ENCODE data around the gene RMDN3.

Gene RMDN3

DNA sequence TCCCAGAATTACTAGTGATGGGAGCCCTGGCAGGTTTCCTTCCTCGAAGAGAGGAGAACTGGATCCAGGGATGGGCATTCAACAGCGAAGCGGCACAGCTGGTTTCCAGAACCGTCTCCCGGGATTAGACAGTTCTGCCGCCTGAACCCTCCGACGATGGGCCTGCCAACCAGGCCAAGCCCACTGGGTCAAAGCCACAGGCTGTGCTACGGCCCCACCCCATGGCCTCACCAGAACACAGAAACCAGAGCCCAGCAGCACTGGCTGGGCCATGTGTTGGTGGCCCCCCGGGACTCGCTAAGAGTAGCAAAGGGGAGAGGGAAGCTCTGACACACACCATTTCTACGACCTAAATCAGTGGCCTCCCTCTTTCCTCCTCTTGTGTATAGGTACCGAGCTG is 17.0 kb upstream of the RMDN3 start:
- DNase-seq: no peak

DNA sequence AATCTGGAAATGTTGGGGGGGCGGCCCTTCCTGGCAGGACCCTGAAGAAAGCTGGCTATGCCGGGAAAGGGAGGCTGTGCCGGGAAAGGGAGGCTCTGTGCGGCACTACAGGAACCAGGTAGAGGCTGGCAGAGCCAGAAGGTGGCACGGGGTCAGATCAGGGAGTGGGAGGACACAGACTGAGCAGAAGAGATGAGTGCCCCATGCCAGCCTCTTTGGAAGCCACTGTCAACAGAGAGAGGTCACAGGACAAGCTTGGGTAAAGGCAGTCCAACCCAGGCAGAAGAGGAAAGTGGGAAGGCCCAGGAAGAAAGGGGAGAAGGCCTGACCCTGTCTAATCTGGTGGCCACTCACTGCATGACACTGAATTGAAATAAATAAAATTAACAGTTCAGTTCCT is 16.2 kb upstream of the RMDN3 start:
- no peak for DNase-seq

DNA sequence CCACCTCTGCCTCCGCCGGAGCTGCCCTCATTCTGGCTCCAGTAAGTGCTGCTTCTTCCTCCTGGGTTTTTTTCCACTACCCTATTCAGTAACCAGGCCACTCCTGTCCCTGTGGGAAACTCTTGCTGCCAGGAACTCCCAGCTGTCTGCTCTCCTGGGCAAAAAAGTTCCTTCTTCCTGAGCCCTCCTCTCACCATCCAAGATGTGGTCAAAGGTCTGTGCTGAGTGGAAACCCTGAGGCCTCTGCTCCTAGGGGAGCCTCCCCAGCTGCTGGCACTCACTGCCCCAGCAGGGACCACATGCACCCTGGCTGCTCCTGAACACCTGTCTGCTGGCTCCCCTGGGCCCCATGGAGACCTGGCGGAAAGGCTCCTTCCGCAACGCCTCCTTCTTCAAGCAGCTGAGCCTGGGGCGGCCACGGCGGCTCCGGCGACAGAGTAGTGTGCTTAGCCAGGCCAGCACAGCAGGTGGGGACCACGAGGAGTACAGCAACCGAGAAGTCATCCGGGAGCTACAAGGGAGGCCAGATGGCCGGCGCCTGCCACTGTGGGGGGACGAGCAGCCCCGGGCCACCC is 15.2 kb upstream of the RMDN3 start:
- DNase-seq: no peak

DNA sequence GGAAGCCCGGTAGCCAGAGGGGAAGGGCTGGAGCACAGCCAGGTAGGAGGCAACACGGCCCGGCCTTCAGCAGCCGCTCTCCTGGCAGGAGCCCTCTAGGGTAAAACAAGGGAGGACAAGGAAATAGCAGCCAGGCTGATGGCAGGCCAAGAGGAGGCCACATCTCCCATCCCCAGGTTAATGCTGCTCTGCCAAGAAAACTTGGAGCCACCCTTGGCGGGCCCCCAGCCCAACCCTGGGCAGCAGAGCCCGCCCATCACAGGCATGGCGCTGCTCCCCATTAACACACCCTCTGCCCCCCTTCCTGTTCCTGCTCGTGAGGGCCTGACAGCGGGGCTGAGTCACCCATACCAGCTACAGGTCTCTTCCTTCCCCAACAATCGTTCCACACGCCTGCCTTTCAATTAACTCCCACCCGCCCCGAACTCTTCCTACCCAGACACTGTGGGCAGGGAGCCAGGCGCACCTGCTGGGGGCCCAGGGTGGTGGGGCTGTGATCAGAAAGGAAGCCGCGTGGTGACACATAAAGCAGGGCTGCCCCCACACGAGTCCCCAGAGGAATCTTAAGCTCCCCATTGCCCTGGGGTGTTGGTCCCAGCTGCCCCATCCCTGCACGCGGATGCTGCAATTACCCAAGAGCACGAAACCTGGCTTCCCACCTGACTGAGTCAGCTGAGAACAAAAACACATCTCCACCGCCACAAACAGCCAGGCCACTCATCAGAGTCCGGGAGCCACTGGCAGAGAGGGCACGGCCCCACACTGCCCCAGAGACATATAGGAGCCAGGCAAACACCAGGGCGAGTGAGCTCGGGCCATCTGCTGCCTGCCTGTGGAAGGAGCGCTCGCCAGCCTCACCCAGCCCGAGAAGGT is 14.5 kb upstream of the RMDN3 start, which contains the start of gene C15orf62:
Gene C15orf62, plus strand, starts transcription at position 707 of the 873 bp plus-strand sequence. CDS start 516 bp downstream, outside the sequence.
- peak; percentile 59 for DNase-seq

DNA sequence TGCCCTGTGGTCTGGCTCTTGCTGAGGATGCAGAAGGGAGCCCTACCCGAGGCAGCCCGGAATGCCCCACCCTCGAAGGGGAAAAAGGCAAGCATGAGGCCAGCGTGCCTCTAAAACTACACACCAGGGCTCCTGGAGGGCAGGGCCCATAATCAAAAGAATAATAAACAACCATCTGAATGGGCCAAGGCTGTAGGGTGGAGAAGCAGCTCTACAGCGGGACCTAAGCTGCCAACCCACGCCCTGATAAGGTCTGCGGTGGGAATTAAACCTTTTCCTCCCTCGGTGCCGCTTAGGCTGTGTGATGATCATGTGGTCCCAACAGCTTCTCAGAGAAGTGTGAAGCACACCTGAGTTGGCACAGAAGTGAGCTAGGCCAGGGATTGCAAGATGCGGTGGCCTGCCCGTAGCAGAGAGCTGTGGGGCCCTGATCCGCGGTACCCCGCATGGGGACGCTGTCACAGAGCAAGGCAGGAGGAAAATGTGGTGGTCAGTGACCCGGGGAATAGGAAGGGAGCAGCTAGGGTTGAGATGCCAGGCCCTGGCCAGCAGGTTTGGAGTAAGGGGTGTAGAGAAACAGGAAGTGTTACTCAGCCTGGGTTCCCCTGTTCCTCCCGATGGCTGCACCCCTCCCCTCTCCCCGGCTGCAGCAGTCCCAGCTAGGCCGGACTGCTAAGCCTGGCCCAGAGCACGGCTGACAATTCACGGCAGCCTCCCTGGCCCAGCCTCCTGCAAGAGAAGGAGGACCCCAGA is 13.6 kb upstream of the RMDN3 start:
- DNase-seq: no peak

DNA sequence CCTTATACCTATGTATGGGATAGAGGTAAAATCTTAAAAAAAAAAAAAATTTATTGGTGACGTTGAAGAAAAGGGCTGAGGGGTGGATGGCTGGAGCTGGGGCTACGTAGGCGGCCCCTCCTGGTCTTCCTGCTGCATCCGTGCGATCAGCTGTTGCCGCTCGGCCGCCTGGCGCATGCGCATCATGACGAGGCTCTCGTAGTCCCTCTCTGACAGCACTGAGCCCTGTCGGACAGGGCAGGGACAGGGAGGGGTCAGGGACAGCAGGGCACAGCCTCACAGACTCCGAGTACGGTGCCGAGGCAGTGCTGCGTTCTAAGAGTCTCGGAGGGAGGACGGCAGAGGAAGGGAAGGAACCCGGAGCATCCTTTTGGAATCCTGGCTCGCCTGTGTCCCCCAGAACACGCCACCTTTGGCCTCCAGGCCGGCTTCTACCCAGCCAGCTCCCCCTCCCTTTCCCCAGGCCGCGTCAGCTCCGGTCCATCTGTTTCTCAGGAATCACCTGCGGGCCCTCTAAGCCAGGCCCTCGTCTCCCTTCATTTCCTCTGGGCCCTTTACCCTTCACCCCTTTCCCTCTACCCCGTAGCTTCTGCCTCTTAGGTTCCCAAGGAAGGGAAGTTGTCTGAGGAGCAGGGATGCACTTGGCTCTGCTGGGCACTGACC is 12.9 kb upstream of the RMDN3 start:
- DNase-seq: no peak

DNA sequence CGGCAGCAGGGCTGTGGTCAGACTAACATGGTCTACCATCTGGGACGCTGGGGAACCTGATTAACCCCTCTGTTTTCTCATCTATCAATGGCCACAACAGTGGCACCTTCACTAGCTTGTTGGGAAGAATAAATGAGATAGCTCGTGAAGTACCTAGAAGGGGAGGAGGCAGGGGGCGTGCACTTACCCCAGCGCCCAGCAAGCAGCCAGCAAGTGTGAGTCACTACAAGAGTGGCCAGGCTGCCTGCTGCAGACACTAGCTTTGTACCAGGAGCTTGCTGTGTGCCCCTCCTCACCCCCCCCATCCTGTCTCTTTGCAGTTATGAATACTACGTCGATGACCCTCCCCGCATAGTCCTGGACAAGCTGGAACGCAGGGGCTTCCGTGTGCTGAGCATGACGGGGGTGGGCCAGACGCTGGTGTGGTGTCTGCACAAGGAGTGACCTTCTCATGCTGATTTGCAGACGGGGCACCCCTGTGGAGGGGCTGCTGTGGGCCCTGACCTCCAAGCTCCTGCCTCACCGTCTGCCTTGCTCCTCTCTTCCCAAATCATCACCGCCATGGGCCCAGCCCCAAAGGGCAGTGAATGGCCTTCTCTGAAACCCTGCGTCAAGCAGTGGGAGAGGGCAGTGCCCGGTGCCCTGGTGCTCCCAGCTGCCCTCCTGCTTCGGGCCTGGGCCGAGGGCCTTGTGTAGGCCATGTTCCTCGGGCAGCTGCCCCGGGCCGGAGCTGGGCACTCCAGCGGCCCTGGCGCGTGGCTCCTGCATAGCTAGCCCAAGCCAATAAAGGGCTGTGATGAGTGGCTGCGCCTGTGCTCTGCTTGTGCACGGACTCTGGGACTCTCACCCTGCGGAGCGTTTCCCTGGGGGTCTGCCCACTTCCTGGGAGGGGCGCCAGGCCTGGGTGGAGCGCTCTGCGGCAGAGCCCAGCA is 12.1 kb upstream of the RMDN3 start:
- no peak for DNase-seq

DNA sequence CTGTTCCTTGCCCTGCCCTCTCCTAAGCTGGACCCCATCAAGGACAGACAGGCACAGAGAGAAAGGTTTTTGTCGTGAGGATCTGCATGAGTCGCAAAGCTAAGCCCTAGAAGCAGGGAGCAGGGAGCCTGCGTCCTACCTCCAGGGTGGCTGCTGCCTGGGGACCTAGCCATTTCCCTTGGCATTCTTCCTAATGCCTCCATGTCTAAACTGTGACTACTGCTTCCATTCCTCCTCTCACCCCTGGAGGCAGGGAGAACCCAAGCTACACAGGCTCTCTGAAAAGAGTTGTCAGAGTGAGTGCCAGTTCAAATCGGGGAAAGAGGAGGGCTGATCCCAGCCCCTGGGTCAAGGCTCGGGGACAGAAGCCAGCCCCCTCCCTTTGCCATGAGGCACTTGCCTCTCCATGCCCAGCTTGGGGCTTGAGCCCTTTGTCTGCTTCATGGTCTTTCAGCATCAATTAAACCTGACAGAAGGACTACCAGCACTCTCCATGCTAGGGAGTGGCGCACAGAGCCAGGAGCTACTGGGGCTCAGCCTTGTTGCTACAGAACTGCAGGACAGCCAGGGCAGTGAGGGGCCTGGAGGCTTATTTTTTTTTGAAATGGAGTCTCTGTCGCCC is 11.3 kb upstream of the RMDN3 start:
- no peak for DNase-seq

DNA sequence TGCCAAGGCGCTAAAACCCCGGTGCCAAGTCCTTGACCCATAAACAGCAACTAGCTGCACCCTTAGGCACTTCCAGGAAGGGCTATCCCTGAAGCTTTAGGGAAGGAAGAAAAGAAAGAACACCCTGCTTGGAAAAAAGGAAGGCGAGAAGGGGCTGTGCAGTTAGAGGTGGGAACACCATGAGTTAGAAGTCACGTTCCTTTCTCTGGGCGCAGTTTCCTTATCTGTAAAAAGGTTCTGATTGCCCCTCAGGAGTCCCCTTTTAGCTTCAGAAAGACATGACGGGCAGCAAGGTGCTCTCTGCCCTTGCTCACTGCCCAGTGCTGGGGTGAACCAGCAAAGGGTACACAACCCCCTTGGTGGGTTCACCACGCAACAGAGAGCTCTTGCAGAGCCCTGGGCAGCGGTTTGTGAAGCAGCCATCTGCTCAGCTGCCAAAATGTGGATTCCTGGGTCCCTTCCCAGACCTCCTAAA is 9.6 kb upstream of the RMDN3 start:
- DNase-seq: no peak

DNA sequence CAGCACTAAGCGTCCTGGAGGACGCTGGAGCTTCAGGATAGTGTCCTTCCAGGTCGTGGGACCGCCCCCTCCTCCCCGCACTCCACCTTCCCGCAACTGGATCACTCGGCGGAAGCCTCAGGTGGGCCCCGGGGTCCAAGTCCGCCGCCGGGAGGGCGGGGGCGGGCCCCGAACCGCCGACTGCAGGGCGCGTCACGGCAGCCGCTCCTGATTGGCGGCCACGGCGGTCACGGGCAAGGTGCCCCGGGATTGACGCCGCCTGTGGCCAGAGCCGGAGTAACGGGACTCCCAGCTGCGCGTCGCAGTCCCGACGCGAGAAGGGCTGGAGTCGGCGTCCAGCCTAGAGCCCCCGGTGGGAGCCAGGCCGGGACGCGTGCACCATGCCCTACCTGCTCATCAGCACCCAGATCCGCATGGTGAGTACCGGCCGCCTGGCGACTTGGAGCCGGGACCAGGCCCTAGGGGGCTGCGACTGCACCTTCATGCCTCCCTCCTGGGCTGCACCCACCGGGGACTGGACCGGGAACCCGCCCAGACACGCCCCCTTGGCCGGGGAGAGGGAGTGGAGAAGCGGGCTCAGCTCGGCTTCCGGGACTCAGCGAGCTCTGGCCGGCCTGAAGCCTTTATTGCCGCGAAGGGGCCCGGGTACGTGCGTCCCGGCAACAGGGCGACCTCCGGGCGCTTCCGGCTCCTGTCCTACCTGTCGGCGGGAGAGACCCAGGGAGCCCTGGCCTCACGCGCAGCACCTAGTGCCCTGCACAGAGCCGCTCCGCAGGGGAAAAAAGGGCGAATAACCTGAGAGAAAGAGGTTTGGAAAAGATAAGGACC is 9.0 kb upstream of the RMDN3 start, which contains the start of gene GCHFR:
Gene GCHFR, plus strand, starts transcription at position 268 of the 828 bp plus-strand sequence. Its CDS starts 113 bp downstream, at position 381.
- peak; percentile 64 for DNase-seq

DNA sequence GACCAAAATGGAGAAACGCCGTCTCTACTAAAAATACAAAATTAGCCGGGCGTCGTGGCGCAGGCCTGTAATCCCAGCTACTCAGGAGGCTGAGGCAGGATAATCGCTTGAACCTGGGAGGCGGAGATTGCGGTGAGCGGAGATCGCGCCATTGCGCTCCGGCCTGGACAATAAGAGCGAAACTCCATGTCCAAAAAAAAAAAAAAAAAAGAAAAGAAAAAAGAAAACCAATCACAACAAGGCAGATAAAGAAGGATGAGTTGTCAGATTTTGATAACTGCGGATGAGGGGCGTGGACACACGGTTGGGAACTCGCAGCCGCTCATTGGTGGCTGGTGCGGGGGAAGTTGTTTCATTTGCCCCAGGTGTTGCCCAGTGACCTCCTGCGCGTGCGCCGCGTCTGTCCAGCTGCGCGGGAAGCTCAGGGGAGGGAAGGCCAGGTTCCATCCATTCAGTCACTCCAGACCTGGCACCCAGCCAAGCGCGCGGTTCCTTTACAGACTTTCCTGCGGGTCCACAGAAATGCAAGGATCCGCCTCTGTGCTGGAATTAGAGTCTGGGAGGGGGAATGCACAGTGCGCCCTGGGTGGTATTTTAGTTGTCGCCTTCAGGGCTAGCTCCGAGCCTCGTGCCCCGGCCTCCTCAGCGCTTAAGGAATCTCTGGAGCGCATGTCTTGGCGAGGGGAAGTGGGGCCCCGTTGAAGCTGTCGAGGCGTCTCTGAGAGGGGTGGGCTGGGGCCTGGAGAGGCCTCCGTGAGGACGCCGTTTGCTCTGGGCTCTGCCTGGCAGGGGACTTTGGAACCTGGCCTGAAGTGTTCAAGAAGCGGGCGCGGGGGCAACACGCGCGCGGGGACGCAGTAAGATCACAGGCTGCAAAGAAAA is 8.1 kb upstream of the RMDN3 start:
- peak; percentile 15 for DNase-seq

DNA sequence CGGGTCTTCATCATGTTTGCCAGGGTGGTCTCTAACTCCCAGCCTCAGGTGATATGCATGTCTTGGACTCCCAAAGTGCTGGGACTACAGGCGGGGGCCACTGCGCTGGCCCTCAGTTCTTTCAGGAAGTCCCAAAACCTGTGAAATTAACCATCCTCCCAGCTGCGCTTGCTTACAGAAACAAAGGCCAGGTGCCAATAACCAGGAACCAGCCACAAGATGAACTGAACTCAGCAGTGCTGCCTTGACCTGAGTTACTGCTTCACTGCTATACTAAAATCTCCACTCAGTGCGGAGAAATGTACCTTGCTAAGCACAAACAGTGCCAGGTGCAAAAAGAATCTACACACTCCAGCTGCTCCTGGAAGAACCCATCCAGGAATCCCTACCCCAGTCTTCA is 4.9 kb upstream of the RMDN3 start:
- DNase-seq: no peak

DNA sequence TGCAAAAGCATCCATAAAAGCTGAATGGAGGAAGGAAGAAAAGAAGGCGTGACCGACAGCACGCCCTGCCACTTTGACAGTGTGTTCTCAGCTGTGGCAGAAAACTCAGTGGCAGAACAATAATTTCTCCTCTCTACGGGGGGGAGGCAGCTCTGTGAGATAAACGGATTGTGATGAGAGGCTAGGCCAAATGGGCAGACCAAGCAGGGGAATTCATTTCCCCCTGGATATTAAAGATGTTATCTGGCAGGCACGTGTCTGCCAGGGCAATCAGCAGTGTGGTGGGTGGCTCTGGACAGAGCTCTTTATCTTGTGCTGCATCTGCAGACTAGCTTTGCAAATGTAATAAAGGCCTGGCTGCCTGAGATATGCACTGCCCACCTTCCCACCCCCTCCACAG is 1.9 kb upstream of the RMDN3 start:
- no peak for DNase-seq

DNA sequence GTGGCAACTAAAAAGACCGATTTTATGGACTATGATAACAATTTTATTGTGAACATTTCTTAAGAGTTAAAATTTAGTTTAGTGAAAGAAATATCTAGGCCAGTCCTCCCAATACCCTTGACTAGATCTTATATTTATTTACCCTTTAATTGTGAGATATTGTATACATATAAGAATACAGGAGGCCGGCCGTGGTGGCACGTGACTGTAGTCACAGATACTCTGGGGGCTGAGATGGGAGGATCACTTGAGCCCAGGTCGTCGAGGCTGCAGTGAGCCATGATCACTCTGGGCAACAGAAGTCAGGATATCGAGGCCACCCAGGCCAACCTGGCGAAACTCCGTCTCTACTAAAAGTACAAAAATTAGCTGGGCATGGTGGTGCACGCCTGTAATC is 756 bp upstream of the RMDN3 start:
- DNase-seq: no peak

DNA sequence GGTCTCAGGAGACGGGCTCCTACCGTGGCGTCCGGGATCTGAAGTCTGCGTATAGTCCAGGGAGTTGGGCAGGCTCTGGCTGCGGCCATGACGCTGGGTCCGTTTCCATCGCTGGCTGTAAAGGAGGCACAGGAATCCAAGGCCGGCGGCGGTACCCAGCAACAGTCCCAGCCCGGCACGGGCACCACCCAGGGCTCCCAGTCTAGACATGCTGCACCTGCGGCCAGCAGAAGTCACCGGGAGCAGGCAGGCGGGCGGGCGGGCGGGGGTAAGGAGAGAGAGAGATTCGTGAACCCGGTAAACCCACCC is 526 bp downstream of the RMDN3 start:
- DNase-seq: no peak

DNA sequence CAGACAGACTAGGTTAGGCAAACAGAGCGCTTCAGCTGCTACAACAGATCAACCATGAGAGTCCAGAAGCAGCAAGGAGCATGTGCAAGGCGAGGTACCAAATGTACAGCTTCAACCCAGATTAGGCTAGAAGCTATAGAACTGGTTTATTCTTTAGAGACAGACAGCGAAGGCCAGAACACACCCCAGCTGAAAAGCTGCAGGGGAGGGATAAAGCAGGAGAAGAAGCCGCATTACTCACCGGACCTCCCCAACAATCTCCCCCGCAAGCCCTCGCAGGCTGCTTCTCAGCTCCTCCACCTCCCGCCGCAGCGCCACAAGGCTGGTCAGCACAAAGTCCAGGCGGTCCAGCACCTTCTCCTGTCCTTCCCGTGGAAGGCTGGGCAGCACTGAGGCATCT is 3.3 kb downstream of the RMDN3 start:
- DNase-seq: no peak

DNA sequence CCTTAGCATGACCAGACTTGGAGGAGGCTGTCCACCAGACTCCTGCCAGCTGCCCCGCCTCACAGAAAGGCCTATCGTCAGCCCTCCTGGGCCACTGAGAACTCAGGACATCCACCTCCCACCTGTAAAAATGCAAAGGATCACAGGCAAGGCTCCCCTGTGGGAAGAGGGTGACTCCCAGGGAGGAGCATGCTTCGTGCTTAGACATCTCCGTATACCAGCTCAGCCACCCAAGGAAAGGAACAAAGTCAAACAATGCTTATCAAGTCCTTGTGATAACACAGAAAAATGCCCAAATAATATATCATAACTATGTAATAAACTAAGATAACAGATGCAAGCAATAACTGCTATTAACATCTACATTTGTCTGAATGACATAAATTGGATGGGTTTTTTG is 4.2 kb downstream of the RMDN3 start:
- DNase-seq: no peak

DNA sequence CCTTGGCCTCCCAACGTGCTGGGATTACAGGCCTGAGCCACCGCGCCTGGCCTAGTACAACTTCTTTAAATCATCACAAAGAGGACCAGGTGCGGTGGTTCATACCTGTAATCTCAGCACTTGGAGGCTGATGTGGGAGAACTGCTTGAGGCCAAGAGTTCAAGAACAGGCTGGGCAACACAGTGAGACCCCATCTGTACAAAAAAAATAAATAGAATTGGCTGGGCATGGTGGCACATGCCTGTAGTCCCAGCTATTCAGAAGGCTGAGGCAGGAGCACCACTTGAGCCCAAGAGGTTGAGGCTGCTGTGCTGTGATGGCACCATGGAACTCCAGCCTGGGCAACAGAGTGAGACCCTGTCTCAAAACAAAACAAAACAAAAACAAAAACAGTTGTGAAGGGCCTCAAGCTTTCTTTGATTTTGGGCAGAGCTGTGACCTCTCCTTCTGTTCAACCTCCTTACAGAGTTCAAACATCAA is 5.9 kb downstream of the RMDN3 start:
- DNase-seq: no peak

Data from CD4-positive, alpha-beta T cell treated with Interferon gamma for 1 hour (primary cell).